ENCODE results near the gene MAL. TPM values are rescaled to one million over a fixed set of nuclear protein-coding genes. Genes with fewer than 3 reads are reported as not detected.

Gene MAL
- total RNA-seq, 1 experiment from 2014 or later, result not detected

DNA sequence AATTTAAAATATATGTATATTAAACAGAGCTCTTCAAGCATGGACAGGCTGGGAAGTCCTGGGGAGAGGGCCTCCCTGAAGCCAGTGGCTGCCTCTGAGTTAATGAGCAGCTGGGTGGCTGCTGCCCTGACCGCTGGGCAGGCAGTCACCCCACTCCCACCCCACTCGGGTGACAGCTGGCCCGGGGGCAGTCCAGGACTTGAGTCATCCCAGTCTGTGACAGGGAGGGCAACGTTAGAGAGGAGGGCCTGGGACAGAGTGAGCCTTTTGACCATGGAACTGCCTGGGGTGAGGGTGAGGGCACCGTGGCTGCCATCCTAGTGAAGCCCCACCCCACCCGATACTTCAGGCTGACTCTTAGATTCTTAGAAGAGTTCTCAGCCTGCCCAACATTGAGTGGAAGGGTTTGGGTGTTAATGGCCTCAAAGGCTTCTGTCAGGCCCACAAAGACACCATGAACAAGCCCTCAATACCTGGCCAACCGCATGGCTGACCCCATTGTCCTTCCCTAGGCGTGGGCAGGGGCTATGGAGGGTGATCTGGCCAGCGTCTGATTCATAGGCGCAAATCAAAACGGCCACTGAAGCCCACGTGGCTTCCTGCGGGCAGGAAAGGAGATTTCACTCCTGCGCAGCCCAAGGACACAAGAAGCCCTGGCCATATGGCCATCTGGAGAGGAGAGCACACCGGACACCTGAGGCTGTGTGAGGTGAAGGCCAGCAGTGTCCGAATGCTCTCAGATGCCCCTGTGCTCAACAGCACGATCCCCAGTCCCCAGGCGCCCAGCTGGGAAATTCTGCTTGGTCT is 48.6 kb downstream of the MAL start:
- H3K36me3 Mint-ChIP-seq (ENCODE audit: insufficient read depth, unreplicated experiment), result peaks cover 10% of the 10 kb centered on the region
- CTCF ChIA-PET, result no interaction called here
- intact Hi-C loops (cut with micrococcal nuclease; ENCODE audit: unreplicated experiment), result no loop called here

DNA sequence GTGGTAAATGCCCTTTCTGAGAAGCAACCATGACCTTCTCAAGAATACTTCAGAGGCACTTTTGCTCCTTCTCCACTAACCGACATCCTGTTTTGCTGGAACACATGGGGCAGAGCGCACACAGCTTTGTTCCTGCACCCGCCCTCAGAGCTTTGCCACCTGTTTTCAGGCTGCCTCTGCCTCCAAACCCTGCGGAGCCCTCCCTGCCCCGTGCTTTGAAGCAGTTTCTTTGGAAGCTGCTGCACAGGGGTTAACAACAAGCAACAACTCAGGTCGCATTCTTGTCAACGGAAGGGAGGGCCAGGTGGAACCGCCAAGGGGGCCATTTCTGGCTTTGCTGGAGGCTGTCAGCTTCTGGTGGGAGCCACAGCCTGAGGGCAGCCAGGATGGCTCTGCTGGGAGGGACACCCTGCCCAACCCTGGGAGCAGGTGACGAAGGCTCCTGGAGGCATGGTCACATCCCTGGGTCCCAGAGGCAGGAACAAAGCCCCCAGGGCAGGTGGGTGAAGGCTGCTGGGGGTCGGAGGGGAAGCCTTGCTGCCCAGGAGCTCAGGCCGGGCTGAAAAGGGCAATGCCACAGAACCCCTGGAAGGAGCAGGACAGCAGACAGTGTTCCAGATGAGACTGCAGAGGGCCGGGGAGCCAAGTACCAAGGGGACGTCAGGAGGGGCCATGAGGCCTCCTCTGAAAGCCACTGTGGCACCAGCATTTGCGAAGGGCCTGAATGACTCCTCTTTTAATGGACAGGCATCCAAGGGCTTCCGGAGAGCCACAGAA is 49.3 kb downstream of the MAL start:
- Mint-ChIP-seq H3K27me3 (ENCODE audit: unreplicated experiment) (peaks cover 35% of the 10 kb centered on the region), H3K36me3 (ENCODE audit: insufficient read depth, unreplicated experiment) (peaks cover 10% of the 10 kb centered on the region), H3K9me3 (ENCODE audit: low read depth, unreplicated experiment) (no peaks in the 10 kb centered on the region), H3K4me1 (ENCODE audit: low read depth, unreplicated experiment) (peaks cover 10% of the 10 kb centered on the region), H3K27ac (ENCODE audit: unreplicated experiment) (no peak overlapping the region), H3K4me3 (ENCODE audit: low read depth, unreplicated experiment) (no peak overlapping the region)
- intact Hi-C loops (cut with micrococcal nuclease; ENCODE audit: unreplicated experiment), result no loop called here
- BruUV-seq (replicated peaks), result no TSS peak
- TF ChIP-seq, protein P1, sequence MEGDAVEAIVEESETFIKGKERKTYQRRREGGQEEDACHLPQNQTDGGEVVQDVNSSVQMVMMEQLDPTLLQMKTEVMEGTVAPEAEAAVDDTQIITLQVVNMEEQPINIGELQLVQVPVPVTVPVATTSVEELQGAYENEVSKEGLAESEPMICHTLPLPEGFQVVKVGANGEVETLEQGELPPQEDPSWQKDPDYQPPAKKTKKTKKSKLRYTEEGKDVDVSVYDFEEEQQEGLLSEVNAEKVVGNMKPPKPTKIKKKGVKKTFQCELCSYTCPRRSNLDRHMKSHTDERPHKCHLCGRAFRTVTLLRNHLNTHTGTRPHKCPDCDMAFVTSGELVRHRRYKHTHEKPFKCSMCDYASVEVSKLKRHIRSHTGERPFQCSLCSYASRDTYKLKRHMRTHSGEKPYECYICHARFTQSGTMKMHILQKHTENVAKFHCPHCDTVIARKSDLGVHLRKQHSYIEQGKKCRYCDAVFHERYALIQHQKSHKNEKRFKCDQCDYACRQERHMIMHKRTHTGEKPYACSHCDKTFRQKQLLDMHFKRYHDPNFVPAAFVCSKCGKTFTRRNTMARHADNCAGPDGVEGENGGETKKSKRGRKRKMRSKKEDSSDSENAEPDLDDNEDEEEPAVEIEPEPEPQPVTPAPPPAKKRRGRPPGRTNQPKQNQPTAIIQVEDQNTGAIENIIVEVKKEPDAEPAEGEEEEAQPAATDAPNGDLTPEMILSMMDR (IDR thresholded peaks at IDR 0.05; ENCODE audit: unreplicated experiment), result no peak
- no peak for DNase-seq
- CTCF ChIA-PET, result interaction anchor here (2.0 kb wide), 1 partner anchor 41 kb away, joined by 7 read pairs; no protein-coding TSS in a partner anchor

More for the DNA sequence above, 48.6 kb downstream of the MAL start:
- Mint-ChIP-seq H3K27ac (ENCODE audit: unreplicated experiment) (no peak overlapping the region), H3K27me3 (ENCODE audit: unreplicated experiment) (peaks cover 35% of the 10 kb centered on the region), H3K4me3 (ENCODE audit: low read depth, unreplicated experiment) (no peak overlapping the region), H3K4me1 (ENCODE audit: low read depth, unreplicated experiment) (peaks cover 10% of the 10 kb centered on the region), H3K9me3 (ENCODE audit: low read depth, unreplicated experiment) (no peaks in the 10 kb centered on the region)
- TF ChIP-seq, protein P1 (IDR thresholded peaks at IDR 0.05; ENCODE audit: unreplicated experiment), result no peak
- DNase-seq, result no peak
- BruUV-seq (replicated peaks), result no TSS peak

DNA sequence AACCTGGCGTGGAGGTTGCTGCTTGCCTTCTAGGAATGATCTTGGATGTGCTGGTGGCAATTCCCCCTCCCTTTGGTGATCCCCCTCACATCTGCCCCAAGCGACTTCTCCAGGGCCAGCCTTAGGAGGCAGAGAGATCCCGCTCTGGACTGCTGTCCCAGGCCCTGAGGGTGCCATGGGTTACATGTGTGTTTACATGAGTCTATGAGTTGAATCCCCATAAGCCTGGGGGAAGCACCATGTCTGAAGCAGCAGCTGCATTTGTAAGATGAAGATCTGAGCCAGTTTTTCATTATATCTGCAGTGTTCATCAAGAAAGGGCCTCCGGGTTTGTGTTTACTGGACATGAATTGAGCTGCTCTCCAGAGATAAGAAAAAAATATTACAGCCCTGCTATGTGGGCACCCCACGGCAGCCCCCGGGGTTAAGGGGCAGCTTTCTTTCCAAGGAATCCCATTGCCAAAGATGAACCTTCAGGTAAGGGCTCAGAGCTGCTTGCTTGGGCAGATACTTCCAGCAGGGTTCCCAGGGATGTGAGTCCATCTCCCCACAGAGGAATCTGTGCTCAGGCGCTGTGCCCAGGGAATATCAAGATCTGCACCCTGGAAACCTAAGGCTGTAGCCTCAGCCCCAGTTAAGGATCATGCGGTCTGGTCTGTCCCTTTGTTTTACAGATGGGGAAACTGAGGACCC is 50.1 kb downstream of the MAL start:
- no peaks in the 10 kb centered on the region for H3K9me3 Mint-ChIP-seq (ENCODE audit: low read depth, unreplicated experiment)
- H3K27ac Mint-ChIP-seq (ENCODE audit: unreplicated experiment), result no peak overlapping the region
- TF ChIP-seq, protein P1 (IDR thresholded peaks at IDR 0.05; ENCODE audit: unreplicated experiment), result no peak
- intact Hi-C loops (cut with micrococcal nuclease; ENCODE audit: unreplicated experiment), result no loop called here
- peaks cover 10% of the 10 kb centered on the region for H3K36me3 Mint-ChIP-seq (ENCODE audit: insufficient read depth, unreplicated experiment)
- peaks cover 35% of the 10 kb centered on the region for H3K27me3 Mint-ChIP-seq (ENCODE audit: unreplicated experiment)
- DNase-seq, result no peak
- no peak overlapping the region for H3K4me3 Mint-ChIP-seq (ENCODE audit: low read depth, unreplicated experiment)
- BruUV-seq (replicated peaks), result no TSS peak
- peaks cover 10% of the 10 kb centered on the region for H3K4me1 Mint-ChIP-seq (ENCODE audit: low read depth, unreplicated experiment)
- CTCF ChIA-PET, result interaction anchor here (2.0 kb wide), 1 partner anchor 40 kb away, joined by 7 read pairs; no protein-coding TSS in a partner anchor

Measured in Calu3 (cell line).